H9 (cell line): ENCODE data around the gene PTGFRN. TPM values are rescaled to one million over a fixed set of nuclear protein-coding genes. Genes with fewer than 3 reads are reported as not detected.

Source experiments
- DNase-seq: peaks from one replicate; pipeline ENCODE4 v3.0.0-alpha.2; 2017
- H2AFZ ChIP-seq: one replicate; pipeline ENCODE4 v1.6.1; 2013; ENCODE audit warnings: mild to moderate bottlenecking, low read length, control low read depth, moderate library complexity
- H2AK5ac ChIP-seq: 2 replicates; pipeline ENCODE4 v1.6.1; 2013; ENCODE audit warnings: low read length, control low read depth, mixed read lengths; ENCODE audit not compliant: insufficient read length
- H2BK120ac ChIP-seq: one replicate; pipeline ENCODE4 v1.6.1; 2013; ENCODE audit warnings: low read depth, mild to moderate bottlenecking, low read length, control low read depth, inconsistent platforms; ENCODE audit not compliant: poor library complexity, severe bottlenecking
- H2BK12ac ChIP-seq: 2 replicates; pipeline ENCODE4 v1.6.1; 2013; ENCODE audit warnings: low read length, control low read depth, mixed read lengths, low read depth; ENCODE audit not compliant: insufficient read length
- H2BK15ac ChIP-seq: 2 replicates; pipeline ENCODE4 v1.6.1; 2013; ENCODE audit warnings: low read depth, low read length, control low read depth
- H2BK20ac ChIP-seq: one replicate; pipeline ENCODE4 v1.6.1; 2013; ENCODE audit warnings: low read depth, mild to moderate bottlenecking, low read length, control low read depth, inconsistent platforms; ENCODE audit not compliant: poor library complexity, severe bottlenecking
- H2BK5ac ChIP-seq: 2 replicates; pipeline ENCODE4 v1.6.1; 2013; ENCODE audit warnings: low read length, control low read depth, mixed read lengths; ENCODE audit not compliant: insufficient read length
- H3K14ac ChIP-seq: 2 replicates; pipeline ENCODE4 v1.6.1; 2013; ENCODE audit warnings: low read length, control low read depth; ENCODE audit not compliant: insufficient read depth
- H3K18ac ChIP-seq: 2 replicates; pipeline ENCODE4 v1.6.1; 2013; ENCODE audit warnings: low read depth, mild to moderate bottlenecking, mixed read lengths, low read length, control low read depth; ENCODE audit not compliant: insufficient read length
- H3K23ac ChIP-seq: 2 replicates; pipeline ENCODE4 v1.6.1; 2013; ENCODE audit warnings: low read length, control low read depth, mixed read lengths, low read depth; ENCODE audit not compliant: insufficient read length
- H3K23me2 ChIP-seq: 2 replicates; pipeline ENCODE4 v1.6.1; 2013; ENCODE audit warnings: low read depth, mild to moderate bottlenecking, mixed read lengths, low read length, control low read depth; ENCODE audit not compliant: insufficient read length, poor library complexity, severe bottlenecking
- H3K27ac ChIP-seq: 2 replicates; pipeline ENCODE4 v1.5.1; 2013; ENCODE audit warnings: low read length, control low read depth, mixed read lengths, low read depth; ENCODE audit not compliant: insufficient read length
- H3K27me3 ChIP-seq: 2 replicates; pipeline ENCODE4 v1.6.1; 2013; ENCODE audit warnings: low read length, control low read depth, inconsistent platforms; ENCODE audit not compliant: insufficient read depth
- H3K4ac ChIP-seq: 2 replicates; pipeline ENCODE4 v1.6.1; 2013; ENCODE audit warnings: low read depth, mild to moderate bottlenecking, control low read depth, inconsistent platforms, low read length, moderate library complexity
- H3K4me1 ChIP-seq: 2 replicates; pipeline ENCODE4 v1.6.1; 2013; ENCODE audit warnings: low read length, control low read depth, inconsistent platforms; ENCODE audit not compliant: insufficient read depth
- H3K4me2 ChIP-seq: 2 replicates; pipeline ENCODE4 v1.6.1; 2013; ENCODE audit warnings: low read length, control low read depth, mixed read lengths; ENCODE audit not compliant: insufficient read length, insufficient read depth
- H3K56ac ChIP-seq: 2 replicates; pipeline ENCODE4 v1.6.1; 2013; ENCODE audit warnings: low read depth, mild to moderate bottlenecking, mixed read lengths, low read length, control low read depth; ENCODE audit not compliant: insufficient read length
- H3K79me1 ChIP-seq: 2 replicates; pipeline ENCODE4 v1.6.1; 2013; ENCODE audit warnings: low read depth, mild to moderate bottlenecking, moderate library complexity, low read length, control low read depth, inconsistent platforms; ENCODE audit not compliant: insufficient read depth, poor library complexity, severe bottlenecking
- H3K79me2 ChIP-seq: 2 replicates; pipeline ENCODE4 v1.6.1; 2013; ENCODE audit warnings: low read length, control low read depth, inconsistent platforms; ENCODE audit not compliant: insufficient read depth
- H3K9ac ChIP-seq: 2 replicates; pipeline ENCODE4 v1.6.1; 2013; ENCODE audit warnings: low read length, control low read depth, mixed read lengths; ENCODE audit not compliant: insufficient read length; ENCODE audit errors: extremely low read depth
- H3K9me3 ChIP-seq: one replicate; pipeline ENCODE4 v1.6.1; 2013; ENCODE audit warnings: low read depth, low read length, inconsistent platforms; ENCODE audit not compliant: control insufficient read depth
- H3T11ph ChIP-seq: one replicate; pipeline ENCODE4 v1.6.1; 2013; ENCODE audit warnings: mild to moderate bottlenecking, low read length, control low read depth, inconsistent platforms
- H4K20me1 ChIP-seq: one replicate; pipeline ENCODE4 v1.6.1; 2013; ENCODE audit not compliant: control insufficient read depth, insufficient read length, insufficient read depth
- H4K5ac ChIP-seq: 2 replicates; pipeline ENCODE4 v1.6.1; 2013; ENCODE audit warnings: low read depth, mild to moderate bottlenecking, mixed read lengths, low read length, control low read depth; ENCODE audit not compliant: insufficient read length
- H4K8ac ChIP-seq: replicated peaks from 2 replicates; pipeline ENCODE4 v1.6.1; 2013; ENCODE audit warnings: low read length, control low read depth, mixed read lengths, low read depth; ENCODE audit not compliant: insufficient read length
- H4K91ac ChIP-seq: 2 replicates; pipeline ENCODE4 v1.6.1; 2013; ENCODE audit warnings: low read depth, mild to moderate bottlenecking, moderate library complexity, mixed read lengths, low read length, control low read depth; ENCODE audit not compliant: insufficient read length
- H3K27ac Mint-ChIP-seq, 3 experiments: 2 replicates in 2 of 3; 3 replicates in 1 of 3; pipeline ENCODE4 v1.8.0; 2020 to 2021; ENCODE audit warnings: mixed read lengths in 3 of 3, mild to moderate bottlenecking in 1 of 3, moderate library complexity in 1 of 3
- H3K27me3 Mint-ChIP-seq: 2 replicates; pipeline ENCODE4 v1.8.0; 2021; ENCODE audit warnings: low read depth, mild to moderate bottlenecking, moderate library complexity, mixed read lengths
- H3K36me3 Mint-ChIP-seq, 3 experiments: 2 replicates in 2 of 3; 3 replicates in 1 of 3; pipeline ENCODE4 v1.8.0; 2020 to 2021; ENCODE audit warnings: low read depth in 3 of 3, mixed read lengths in 3 of 3; ENCODE audit not compliant: insufficient read depth in 1 of 3
- H3K4me1 Mint-ChIP-seq, 2 experiments: 2 replicates each; pipeline ENCODE4 v1.8.0; 2020; ENCODE audit warnings: mixed read lengths in 2 of 2
- H3K4me3 Mint-ChIP-seq, 2 experiments: 2 replicates in 1 of 2; 3 replicates in 1 of 2; pipeline ENCODE4 v1.8.0; 2020 to 2021; ENCODE audit warnings: mild to moderate bottlenecking in 2 of 2, mixed read lengths in 2 of 2, moderate library complexity in 1 of 2
- H3K9me3 Mint-ChIP-seq, 2 experiments: 2 replicates in 1 of 2; 3 replicates in 1 of 2; pipeline ENCODE4 v1.8.0; 2020; ENCODE audit warnings: mild to moderate bottlenecking in 2 of 2, mixed read lengths in 2 of 2, moderate library complexity in 1 of 2
- WGBS: extraction: QIAGEN DNeasy Blood & Tissue Kit; methylation state at CpG from one replicate; pipeline ENCODE4 v1.1.7; 2013; ENCODE audit warnings: missing lambda C conversion rate, low lambda C conversion rate, mixed read lengths; ENCODE audit not compliant: insufficient read length; ENCODE audit errors: extremely low coverage; 5-methylcytosine and 5-hydroxymethylcytosine counted together
- total RNA-seq: library from RNA; stranded (reverse); gene quantifications from 2 replicates; pipeline ENCODE4 v1.2.1, GENCODE V29; 2021
- TF ChIP-seq, protein P1 (sequence below): fragments of 200-600 bp; sonication (generic); conservative IDR thresholded peaks from 3 replicates; pipeline ENCODE4 v1.8.0; 2021; ENCODE audit warnings: antibody characterized with exemption, mild to moderate bottlenecking

PTGFRN gene
- total RNA-seq, 1 experiment from 2014 or later: 26.3 TPM

DNA sequence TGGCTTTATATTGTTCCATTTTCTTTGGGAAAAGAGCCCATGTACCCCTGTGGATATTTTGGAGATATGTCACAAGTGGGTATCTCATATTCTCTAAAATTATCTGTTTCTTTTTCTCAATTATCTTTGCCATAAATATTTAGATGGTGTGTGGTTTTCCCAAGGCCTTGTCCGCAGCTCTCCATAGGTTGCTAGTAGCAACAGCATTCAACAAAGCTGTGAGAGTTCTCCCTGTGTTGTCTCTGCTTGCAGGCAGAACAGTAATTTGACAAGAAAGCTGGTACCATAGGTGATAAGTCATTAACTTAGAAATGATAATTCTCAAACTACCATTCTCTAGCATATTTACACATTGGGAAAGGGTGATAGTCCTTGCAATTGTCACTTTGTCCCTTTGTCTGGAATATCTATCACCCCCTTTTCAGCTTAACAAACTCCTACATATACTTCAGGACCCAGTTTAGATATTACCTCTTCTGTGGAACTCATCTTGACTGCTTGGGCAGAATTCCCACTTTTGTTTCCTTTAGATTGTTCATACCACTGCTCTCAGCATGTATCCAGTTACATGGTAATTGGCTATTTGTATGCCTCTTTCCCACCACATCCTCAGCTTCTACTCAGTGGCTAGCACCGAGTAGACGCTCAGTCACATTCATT is 100.7 kb downstream of the PTGFRN start:
- H3K4me3 Mint-ChIP-seq: no peak overlapping the region
- Histone ChIP-seq H2BK20ac (no peak overlapping the region), H2AFZ (no peak overlapping the region), H2BK15ac (no peak overlapping the region), H2AK5ac (no peak overlapping the region), H3K23ac (no peak overlapping the region), H3K23me2 (no peaks in the 10 kb centered on the region), H3K27ac (no peak overlapping the region), H3K4me2 (no peak overlapping the region), H3K9me3 (no peaks in the 10 kb centered on the region), H3K4ac (no peak overlapping the region), H3K4me1 (peaks cover 7% of the 10 kb centered on the region; the same call in 1 of the 2 replicates), H4K5ac (no peak overlapping the region), H4K20me1 (no peaks in the 10 kb centered on the region), H4K8ac (no peak overlapping the region), H3K56ac (no peak overlapping the region), H4K91ac (no peak overlapping the region), H3K79me2 (no peaks in the 10 kb centered on the region), H2BK12ac (no peak overlapping the region), H3K18ac (no peak overlapping the region), H3K9ac (no peak overlapping the region), H2BK120ac (no peak overlapping the region), H3K79me1 (no peaks in the 10 kb centered on the region), H3K27me3 (no peaks in the 10 kb centered on the region), H3T11ph (no peak overlapping the region), H2BK5ac (no peak overlapping the region), H3K14ac (no peak overlapping the region)
- H3K27me3 Mint-ChIP-seq: no peaks in the 10 kb centered on the region
- H3K9me3 Mint-ChIP-seq: no peaks in the 10 kb centered on the region
- H3K27ac Mint-ChIP-seq: no peak overlapping the region
- H3K4me1 Mint-ChIP-seq: peaks cover 10 to 26% of the 10 kb centered on the region in 2 experiments
- WGBS: no CpG with 5 or more reads among the region's 3 CpGs
- TF ChIP-seq, protein P1, sequence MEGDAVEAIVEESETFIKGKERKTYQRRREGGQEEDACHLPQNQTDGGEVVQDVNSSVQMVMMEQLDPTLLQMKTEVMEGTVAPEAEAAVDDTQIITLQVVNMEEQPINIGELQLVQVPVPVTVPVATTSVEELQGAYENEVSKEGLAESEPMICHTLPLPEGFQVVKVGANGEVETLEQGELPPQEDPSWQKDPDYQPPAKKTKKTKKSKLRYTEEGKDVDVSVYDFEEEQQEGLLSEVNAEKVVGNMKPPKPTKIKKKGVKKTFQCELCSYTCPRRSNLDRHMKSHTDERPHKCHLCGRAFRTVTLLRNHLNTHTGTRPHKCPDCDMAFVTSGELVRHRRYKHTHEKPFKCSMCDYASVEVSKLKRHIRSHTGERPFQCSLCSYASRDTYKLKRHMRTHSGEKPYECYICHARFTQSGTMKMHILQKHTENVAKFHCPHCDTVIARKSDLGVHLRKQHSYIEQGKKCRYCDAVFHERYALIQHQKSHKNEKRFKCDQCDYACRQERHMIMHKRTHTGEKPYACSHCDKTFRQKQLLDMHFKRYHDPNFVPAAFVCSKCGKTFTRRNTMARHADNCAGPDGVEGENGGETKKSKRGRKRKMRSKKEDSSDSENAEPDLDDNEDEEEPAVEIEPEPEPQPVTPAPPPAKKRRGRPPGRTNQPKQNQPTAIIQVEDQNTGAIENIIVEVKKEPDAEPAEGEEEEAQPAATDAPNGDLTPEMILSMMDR: no peak
- DNase-seq: no peak
- no peaks in the 10 kb centered on the region for H3K36me3 Mint-ChIP-seq
